HEK293 (cell line): Measurements from ENCODE around the gene ZSWIM4.

Experiments
- CTCF ChIA-PET: fragments of 350-600 bp; formaldehyde crosslinking; extraction: SDS; loops from one replicate; lab custom pipeline; 2021; ENCODE audit warnings: antibody characterized with exemption; lab: Yijun Ruan, JAX
- POLR2A ChIA-PET: fragments of 300-600 bp; formaldehyde crosslinking; extraction: SDS; loops from one replicate; lab custom pipeline; 2020; ENCODE audit warnings: antibody characterized with exemption, inconsistent platforms; lab: Yijun Ruan, JAX
- H3K27ac ChIP-seq: fragments of 200-500 bp; sonication (Bioruptor generic); 2 replicates; pipeline ENCODE4 v1.5.1; 2014; ENCODE audit warnings: low read depth, low read length, control low read depth, inconsistent platforms; ENCODE audit errors: extremely low read depth
- H3K36me3 ChIP-seq, 2 experiments: fragments of 200-500 bp in 1 of 2; sonication (Bioruptor generic) in 1 of 2; 1 replicate in 1 of 2; 2 replicates in 1 of 2; pipeline ENCODE4 v1.5.1; 2014 to 2017; ENCODE audit warnings: inconsistent platforms in 2 of 2, low read length in 2 of 2; ENCODE audit not compliant: control insufficient read depth in 2 of 2, insufficient read depth in 1 of 2
- H3K4me1 ChIP-seq: fragments of 200-500 bp; sonication (Bioruptor generic); 2 replicates; pipeline ENCODE4 v1.5.1; 2014; ENCODE audit warnings: mild to moderate bottlenecking, low read length, inconsistent platforms; ENCODE audit not compliant: control insufficient read depth, insufficient read depth
- H3K4me3 ChIP-seq: 2 replicates; pipeline ENCODE4 v1.5.1; 2011; ENCODE audit warnings: low read depth, mild to moderate bottlenecking, control low read depth, low read length, moderate library complexity
- H3K9me3 ChIP-seq: fragments of 200-500 bp; sonication (Bioruptor generic); 2 replicates; pipeline ENCODE4 v1.5.1; 2014; ENCODE audit warnings: low read depth, low read length, inconsistent platforms; ENCODE audit not compliant: control insufficient read depth, insufficient read depth
- GFI1B ChIP-seq: fragments of 450-650 bp; formaldehyde crosslinking; IDR thresholded peaks from 2 replicates; pipeline ENCODE4 v1.5.1; 2016; ENCODE audit warnings: missing biosample characterization, missing genetic modification characterization
- GLIS1 ChIP-seq: fragments of 450-650 bp; formaldehyde crosslinking; IDR thresholded peaks from 2 replicates; pipeline ENCODE4 v1.5.1; 2016; ENCODE audit warnings: missing biosample characterization, missing genetic modification characterization
- MEIS1 ChIP-seq: sonication (generic); formaldehyde crosslinking; IDR thresholded peaks from 2 replicates; pipeline ENCODE4 v1.8.1; 2022; ENCODE audit warnings: missing genetic modification reagents, mild to moderate bottlenecking, borderline replicate concordance
- SP2 ChIP-seq: fragments of 450-650 bp; formaldehyde crosslinking; IDR thresholded peaks from 2 replicates; pipeline ENCODE4 v1.5.1; 2016; ENCODE audit warnings: missing biosample characterization, missing genetic modification characterization
- SP7 ChIP-seq: fragments of 450-650 bp; formaldehyde crosslinking; IDR thresholded peaks from 2 replicates; pipeline ENCODE4 v1.5.1; 2016; ENCODE audit warnings: missing biosample characterization, missing genetic modification characterization
- ZBTB8A ChIP-seq: fragments of 450-650 bp; formaldehyde crosslinking; IDR thresholded peaks from 2 replicates; pipeline ENCODE4 v1.5.1; 2016; ENCODE audit warnings: missing biosample characterization, missing genetic modification characterization
- ZFHX2 ChIP-seq: fragments of 450-650 bp; formaldehyde crosslinking; conservative IDR thresholded peaks from 2 replicates; pipeline ENCODE4 v1.5.1; 2016; ENCODE audit warnings: missing biosample characterization, missing genetic modification characterization
- ZFP69B ChIP-seq: fragments of 450-650 bp; formaldehyde crosslinking; IDR thresholded peaks from 2 replicates; pipeline ENCODE4 v1.5.1; 2016; ENCODE audit warnings: missing biosample characterization, missing genetic modification characterization
- ZIC2 ChIP-seq: fragments of 450-650 bp; formaldehyde crosslinking; IDR thresholded peaks from 2 replicates; pipeline ENCODE4 v1.5.1; 2016; ENCODE audit warnings: missing biosample characterization, missing genetic modification characterization
- ZNF24 ChIP-seq: fragments of 450-650 bp; formaldehyde crosslinking; IDR thresholded peaks from 2 replicates; pipeline ENCODE4 v1.5.1; 2016; ENCODE audit warnings: missing biosample characterization, missing genetic modification characterization
- ZNF292 ChIP-seq: fragments of 450-650 bp; formaldehyde crosslinking; IDR thresholded peaks from 2 replicates; pipeline ENCODE4 v1.5.1; 2016; ENCODE audit warnings: low read depth, missing biosample characterization, missing genetic modification characterization, borderline replicate concordance
- ZNF530 ChIP-seq: fragments of 450-650 bp; formaldehyde crosslinking; IDR thresholded peaks from 2 replicates; pipeline ENCODE4 v1.5.1; 2016; ENCODE audit warnings: low read depth, missing biosample characterization, missing genetic modification characterization
- ZNF768 ChIP-seq: fragments of 450-650 bp; formaldehyde crosslinking; IDR thresholded peaks from 2 replicates; pipeline ENCODE4 v1.5.1; 2018; ENCODE audit warnings: missing biosample characterization, mild to moderate bottlenecking, missing genetic modification characterization
- TF ChIP-seq, protein P1 (sequence below): fragments of 450-650 bp; formaldehyde crosslinking; IDR thresholded peaks from 2 replicates; pipeline ENCODE4 v1.5.1; 2016; ENCODE audit warnings: missing biosample characterization, missing genetic modification characterization
- TF ChIP-seq, protein P2 (sequence below): sonication (generic); formaldehyde crosslinking; IDR thresholded peaks from 2 replicates; pipeline ENCODE4 v1.8.1; 2022; ENCODE audit warnings: mild to moderate bottlenecking, moderate library complexity, missing genetic modification reagents
- TF ChIP-seq, protein P3 (sequence below): fragments of 450-650 bp; formaldehyde crosslinking; IDR thresholded peaks from 2 replicates; pipeline ENCODE4 v1.5.1; 2016; ENCODE audit warnings: missing biosample characterization, missing genetic modification characterization

The ZSWIM4 gene

DNA sequence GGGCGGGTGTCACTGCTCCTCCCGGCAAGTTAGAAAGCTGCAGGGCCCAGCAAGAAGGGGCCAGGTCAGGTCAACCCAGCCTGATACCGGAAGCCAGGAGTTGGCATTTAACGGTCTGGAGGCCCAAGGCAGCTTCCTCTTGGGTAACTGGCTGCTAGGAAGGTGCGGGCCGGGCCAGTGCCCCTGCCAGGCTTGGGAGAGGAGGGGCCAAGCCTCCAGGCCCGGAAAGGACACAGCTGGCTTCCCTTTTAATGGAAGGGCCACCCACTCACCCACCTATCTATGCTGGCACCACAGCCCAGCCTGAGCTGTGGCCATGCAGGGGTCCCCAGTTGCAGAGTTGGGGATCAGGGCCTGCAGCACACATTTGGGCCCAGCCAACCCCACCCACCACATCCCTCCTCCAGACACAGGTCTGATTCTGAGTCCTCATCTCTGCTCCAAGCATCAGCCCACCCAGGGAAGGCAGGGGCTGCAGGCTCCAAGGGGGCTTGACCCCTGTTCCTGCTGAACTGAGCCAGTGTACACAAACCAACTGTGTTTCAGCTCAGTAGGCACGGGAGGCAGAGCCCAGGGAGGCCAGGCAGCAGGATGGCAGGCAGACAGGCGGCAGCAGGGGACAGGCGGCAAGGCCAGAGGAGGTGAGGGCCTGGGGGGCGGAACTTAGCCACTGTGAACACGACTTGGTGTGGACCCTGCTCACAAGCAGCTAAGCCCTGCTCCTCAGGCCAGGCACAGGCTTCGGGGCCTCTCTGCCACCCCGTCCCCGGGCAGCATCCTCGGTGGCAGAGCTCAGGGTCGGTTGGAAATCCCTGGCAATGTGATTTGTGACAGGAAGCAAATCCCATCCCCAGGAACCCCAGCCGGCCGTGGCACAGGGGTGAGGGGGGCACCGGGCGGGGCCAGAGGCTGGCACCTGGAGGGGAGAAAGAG lies 40.8 kb downstream of the ZSWIM4 start:
- TF ChIP-seq, protein P1, sequence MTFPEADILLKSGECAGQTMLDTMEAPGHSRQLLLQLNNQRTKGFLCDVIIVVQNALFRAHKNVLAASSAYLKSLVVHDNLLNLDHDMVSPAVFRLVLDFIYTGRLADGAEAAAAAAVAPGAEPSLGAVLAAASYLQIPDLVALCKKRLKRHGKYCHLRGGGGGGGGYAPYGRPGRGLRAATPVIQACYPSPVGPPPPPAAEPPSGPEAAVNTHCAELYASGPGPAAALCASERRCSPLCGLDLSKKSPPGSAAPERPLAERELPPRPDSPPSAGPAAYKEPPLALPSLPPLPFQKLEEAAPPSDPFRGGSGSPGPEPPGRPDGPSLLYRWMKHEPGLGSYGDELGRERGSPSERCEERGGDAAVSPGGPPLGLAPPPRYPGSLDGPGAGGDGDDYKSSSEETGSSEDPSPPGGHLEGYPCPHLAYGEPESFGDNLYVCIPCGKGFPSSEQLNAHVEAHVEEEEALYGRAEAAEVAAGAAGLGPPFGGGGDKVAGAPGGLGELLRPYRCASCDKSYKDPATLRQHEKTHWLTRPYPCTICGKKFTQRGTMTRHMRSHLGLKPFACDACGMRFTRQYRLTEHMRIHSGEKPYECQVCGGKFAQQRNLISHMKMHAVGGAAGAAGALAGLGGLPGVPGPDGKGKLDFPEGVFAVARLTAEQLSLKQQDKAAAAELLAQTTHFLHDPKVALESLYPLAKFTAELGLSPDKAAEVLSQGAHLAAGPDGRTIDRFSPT (tag by site-specific recombination), result peak; percentile 87; the same call in 1 of the 2 replicates
- no peak for TF ChIP-seq ZFP69B (tag by site-specific recombination)
- TF ChIP-seq GLIS1, result peak; percentile 83
- no peak for TF ChIP-seq GFI1B (tag by site-specific recombination)
- no peak for TF ChIP-seq MEIS1 (CRISPR knock-in tag)
- TF ChIP-seq, protein P2, sequence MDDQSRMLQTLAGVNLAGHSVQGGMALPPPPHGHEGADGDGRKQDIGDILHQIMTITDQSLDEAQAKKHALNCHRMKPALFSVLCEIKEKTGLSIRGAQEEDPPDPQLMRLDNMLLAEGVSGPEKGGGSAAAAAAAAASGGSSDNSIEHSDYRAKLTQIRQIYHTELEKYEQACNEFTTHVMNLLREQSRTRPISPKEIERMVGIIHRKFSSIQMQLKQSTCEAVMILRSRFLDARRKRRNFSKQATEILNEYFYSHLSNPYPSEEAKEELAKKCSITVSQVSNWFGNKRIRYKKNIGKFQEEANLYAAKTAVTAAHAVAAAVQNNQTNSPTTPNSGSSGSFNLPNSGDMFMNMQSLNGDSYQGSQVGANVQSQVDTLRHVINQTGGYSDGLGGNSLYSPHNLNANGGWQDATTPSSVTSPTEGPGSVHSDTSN (CRISPR knock-in tag), result no peak
- TF ChIP-seq SP2 (tag by site-specific recombination), result 0 out of 2 replicates have a peak, but pooled peaks have one; percentile 23
- TF ChIP-seq ZNF24, result no peak
- TF ChIP-seq ZFHX2 (tag by site-specific recombination), result 0 out of 2 replicates have a peak, but pooled peaks have one; percentile 16
- no peak for TF ChIP-seq SP7
- TF ChIP-seq ZIC2 (tag by site-specific recombination), result peak; percentile 97
- TF ChIP-seq, protein P3, sequence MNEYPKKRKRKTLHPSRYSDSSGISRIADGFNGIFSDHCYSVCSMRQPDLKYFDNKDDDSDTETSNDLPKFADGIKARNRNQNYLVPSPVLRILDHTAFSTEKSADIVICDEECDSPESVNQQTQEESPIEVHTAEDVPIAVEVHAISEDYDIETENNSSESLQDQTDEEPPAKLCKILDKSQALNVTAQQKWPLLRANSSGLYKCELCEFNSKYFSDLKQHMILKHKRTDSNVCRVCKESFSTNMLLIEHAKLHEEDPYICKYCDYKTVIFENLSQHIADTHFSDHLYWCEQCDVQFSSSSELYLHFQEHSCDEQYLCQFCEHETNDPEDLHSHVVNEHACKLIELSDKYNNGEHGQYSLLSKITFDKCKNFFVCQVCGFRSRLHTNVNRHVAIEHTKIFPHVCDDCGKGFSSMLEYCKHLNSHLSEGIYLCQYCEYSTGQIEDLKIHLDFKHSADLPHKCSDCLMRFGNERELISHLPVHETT (tag by site-specific recombination), result no peak
- no peak for TF ChIP-seq ZNF530
- ChIA-PET POLR2A (interaction anchor here (0.6 to 2.3 kb wide), 10 partner anchors 11 to 85 kb away, joined by 3 to 9 read pairs (median 4); partner anchors contain the start of gene ZSWIM4), CTCF (interaction anchor here (0.5 to 2.7 kb wide), 10 partner anchors 9 to 545 kb away, joined by 3 to 15 read pairs (median 3); partner anchors contain the start of gene ADGRE5)
- Histone ChIP-seq H3K4me3 (no peak overlapping the region), H3K4me1 (no peaks in the 10 kb centered on the region), H3K36me3 (peaks cover 0 to 17% of the 10 kb centered on the region in 2 experiments; a peak in 1 of 3 replicates), H3K27ac (no peak overlapping the region), H3K9me3 (no peaks in the 10 kb centered on the region)

DNA sequence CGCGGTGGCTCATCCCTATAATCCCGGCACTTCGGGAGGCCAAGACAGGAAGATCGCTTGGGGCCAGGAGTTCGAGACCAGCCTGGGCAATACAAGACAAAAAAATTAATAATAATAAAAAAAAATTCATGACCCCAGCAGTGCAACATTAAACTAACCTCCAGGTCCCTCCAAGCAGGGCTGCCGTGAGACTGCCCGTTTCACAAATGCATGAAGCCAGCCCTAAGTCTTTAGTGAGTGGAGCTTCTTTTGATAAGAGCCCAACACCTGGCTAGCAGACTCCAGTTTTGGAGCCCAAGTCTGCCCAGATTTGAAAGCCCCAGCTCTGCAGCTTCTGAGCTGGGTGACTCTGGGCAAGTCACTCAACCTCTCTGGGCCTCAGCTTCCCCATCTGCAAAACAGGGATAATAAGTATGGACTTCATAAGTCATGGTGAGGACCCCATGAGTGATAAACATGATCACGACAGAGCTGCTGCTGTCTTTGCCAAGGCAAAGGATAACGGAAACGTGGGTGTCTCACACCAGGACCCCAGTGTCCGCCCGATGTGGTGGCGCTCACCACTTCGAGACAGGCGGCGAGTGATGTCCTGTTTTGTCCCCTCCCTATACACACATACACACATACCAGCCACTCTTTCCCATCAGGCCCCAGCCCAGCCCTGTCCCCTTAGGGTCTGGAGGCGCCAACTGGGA lies 43.3 kb downstream of the ZSWIM4 start:
- Histone ChIP-seq H3K9me3 (no peaks in the 10 kb centered on the region), H3K27ac (no peak overlapping the region), H3K4me3 (no peak overlapping the region), H3K4me1 (peaks cover 7% of the 10 kb centered on the region), H3K36me3 (peaks cover 0 to 16% of the 10 kb centered on the region in 2 experiments; a peak in 1 of 3 replicates)
- TF ChIP-seq ZNF768 (0 out of 2 replicates have a peak, but pooled peaks have one; percentile 74), ZBTB8A (0 out of 2 replicates have a peak, but pooled peaks have one; percentile 14), ZNF292 (tag by site-specific recombination) (no peak)
- POLR2A ChIA-PET, result no interaction called here
- CTCF ChIA-PET, result no interaction called here
